SK-N-SH (cell line): ENCODE measurements around the gene MARF1. TPM values are rescaled to one million over a fixed set of nuclear protein-coding genes. Genes with fewer than 3 reads are reported as not detected.

Experiments used
- CTCF ChIA-PET: fragments of 300-600, 350-600 bp; formaldehyde crosslinking; extraction: SDS; loops from one replicate; lab custom pipeline; 2021; lab: Yijun Ruan, JAX
- POLR2A ChIA-PET: fragments of 350-600 bp; sonication (Branson Sonifier 250); formaldehyde crosslinking; extraction: SDS; loops from one replicate; lab custom pipeline; 2020; ENCODE audit warnings: antibody characterized with exemption, inconsistent platforms; lab: Yijun Ruan, JAX
- DNase-seq: peaks from one replicate; pipeline ENCODE4 v3.0.0; 2012
- H2AFZ ChIP-seq: fragments of 200-600 bp; sonication (generic); 2 replicates; pipeline ENCODE4 v1.8.1; 2016; ENCODE audit warnings: antibody characterized with exemption, mild to moderate bottlenecking, low read depth
- H3F3A ChIP-seq: fragments of 200-600 bp; sonication (generic); replicated peaks from 2 replicates; pipeline ENCODE3; 2016; ENCODE audit warnings: antibody characterized with exemption, mild to moderate bottlenecking; ENCODE audit not compliant: insufficient read depth
- H3K27ac ChIP-seq, 2 experiments: fragments of 200-500 bp in 1 of 2; fragments of 200-600 bp in 1 of 2; sonication (Bioruptor generic) in 1 of 2; sonication (generic), shearing (Covaris generic) in 1 of 2; 2 replicates each; pipeline versions ENCODE4 v1.5.1 to v1.6.1; 2014 to 2016; ENCODE audit warnings: low read depth in 2 of 2, inconsistent platforms in 1 of 2, low read length in 1 of 2, mild to moderate bottlenecking in 1 of 2, mixed read lengths in 1 of 2
- H3K27me3 ChIP-seq: fragments of 200-600 bp; sonication (generic), shearing (Covaris generic); 2 replicates; pipeline ENCODE4 v1.6.1; 2016; ENCODE audit warnings: mixed run types; ENCODE audit not compliant: insufficient read depth
- H3K36me3 ChIP-seq, 2 experiments: fragments of 200-500 bp in 1 of 2; fragments of 200-600 bp in 1 of 2; sonication (Bioruptor generic) in 1 of 2; sonication (generic) in 1 of 2; replicated peaks in 1 of 2; 2 replicates each; pipeline versions ENCODE3 to v1.5.1; 2014 to 2016; ENCODE audit warnings: low read length in 1 of 2, mild to moderate bottlenecking in 1 of 2; ENCODE audit not compliant: insufficient read depth in 2 of 2, control insufficient read depth in 1 of 2
- H3K4me1 ChIP-seq, 2 experiments: fragments of 200-500 bp in 1 of 2; fragments of 200-600 bp in 1 of 2; sonication (Bioruptor generic) in 1 of 2; sonication (generic), shearing (Covaris generic) in 1 of 2; 2 replicates each; pipeline versions ENCODE4 v1.5.1 to v1.6.1; 2014 to 2016; ENCODE audit warnings: low read depth in 1 of 2, low read length in 1 of 2, mixed run types in 1 of 2; ENCODE audit not compliant: insufficient read depth in 2 of 2, control insufficient read depth in 1 of 2
- H3K4me2 ChIP-seq: fragments of 200-600 bp; sonication (generic), shearing (Covaris generic); 2 replicates; pipeline ENCODE4 v1.6.1; 2017; ENCODE audit warnings: mixed run types
- H3K4me3 ChIP-seq, 2 experiments: fragments of 200-500 bp in 1 of 2; fragments of 200-600 bp in 1 of 2; sonication (Bioruptor generic) in 1 of 2; sonication (generic), shearing (Covaris generic) in 1 of 2; 2 replicates each; pipeline versions ENCODE4 v1.5.1 to v1.8.1; 2014 to 2016; ENCODE audit warnings: low read depth in 2 of 2, inconsistent platforms in 1 of 2, low read length in 1 of 2, mild to moderate bottlenecking in 1 of 2, mixed read lengths in 1 of 2, moderate library complexity in 1 of 2
- H3K79me2 ChIP-seq: fragments of 200-600 bp; sonication (generic); 2 replicates; pipeline ENCODE4 v1.8.1; 2017; ENCODE audit warnings: mild to moderate bottlenecking; ENCODE audit not compliant: insufficient read depth
- H3K9ac ChIP-seq: fragments of 200-600 bp; sonication (generic); 2 replicates; pipeline ENCODE4 v1.6.1; 2017; ENCODE audit warnings: mixed run types
- H3K9me2 ChIP-seq: fragments of 200-600 bp; sonication (generic); 2 replicates; pipeline ENCODE4 v1.6.1; 2017; ENCODE audit warnings: mixed run types
- H3K9me3 ChIP-seq: fragments of 200-600 bp; sonication (generic); 2 replicates; pipeline ENCODE4 v1.6.1; 2017; ENCODE audit warnings: mixed run types, mild to moderate bottlenecking, moderate library complexity
- H4K20me1 ChIP-seq: fragments of 200-600 bp; sonication (generic); 2 replicates; pipeline ENCODE4 v1.6.1; 2017; ENCODE audit warnings: mild to moderate bottlenecking, mixed run types; ENCODE audit not compliant: insufficient read depth
- CTCF ChIP-seq: fragments of 200-600 bp; sonication (generic); IDR thresholded peaks from 2 replicates; pipeline ENCODE4 v1.6.1; 2017; ENCODE audit warnings: antibody characterized with exemption, mild to moderate bottlenecking, moderate library complexity
- ELF1 ChIP-seq: IDR thresholded peaks from 2 replicates; pipeline ENCODE4 v1.4.0; 2012
- EP300 ChIP-seq, 2 experiments: IDR thresholded peaks; 2 replicates each; pipeline versions ENCODE4 v1.4.0 to v1.6.1; 2012; ENCODE audit warnings: borderline replicate concordance in 1 of 2, low read depth in 1 of 2, low read length in 1 of 2
- FOSL2 ChIP-seq: IDR thresholded peaks from 2 replicates; pipeline ENCODE4 v1.4.0; 2012; ENCODE audit warnings: low read depth, mild to moderate bottlenecking, moderate library complexity, borderline replicate concordance
- GATA2 ChIP-seq: sonication (generic); formaldehyde crosslinking; IDR thresholded peaks from 2 replicates; pipeline ENCODE4 v1.5.0; 2020; ENCODE audit warnings: mild to moderate bottlenecking, missing genetic modification reagents
- JUND ChIP-seq: IDR thresholded peaks from 2 replicates; pipeline ENCODE4 v1.4.0; 2012
- NRF1 ChIP-seq: IDR thresholded peaks from 2 replicates; pipeline ENCODE4 v1.6.1; 2012; ENCODE audit warnings: low read depth, mild to moderate bottlenecking, low read length
- POLR2AphosphoS5 ChIP-seq: IDR thresholded peaks from 2 replicates; pipeline ENCODE4 v1.6.1; 2012; ENCODE audit warnings: low read depth, low read length
- RCOR1 ChIP-seq: fragments of 150-350 bp; IDR thresholded peaks from 2 replicates; pipeline ENCODE4 v1.6.1; 2017; ENCODE audit warnings: antibody characterized with exemption, low read length
- RFX5 ChIP-seq: IDR thresholded peaks from 2 replicates; pipeline ENCODE4 v1.6.1; 2012; ENCODE audit warnings: mild to moderate bottlenecking, improper control_type of control experiment, low read length
- SMC3 ChIP-seq: IDR thresholded peaks from 2 replicates; pipeline ENCODE4 v1.6.1; 2012; ENCODE audit warnings: low read depth, low read length, improper control_type of control experiment
- TAF1 ChIP-seq: IDR thresholded peaks from 2 replicates; pipeline ENCODE4 v1.6.1; 2012; ENCODE audit warnings: low read depth, mild to moderate bottlenecking, low read length, moderate library complexity, borderline replicate concordance
- ZBTB33 ChIP-seq: IDR thresholded peaks from 2 replicates; pipeline ENCODE4 v1.4.0; 2012; ENCODE audit warnings: low read depth, borderline replicate concordance
- WGBS: methylation state at CpG from one replicate; pipeline ENCODE4 v1.1.6; 2017; ENCODE audit warnings: low lambda C conversion rate; 5-methylcytosine and 5-hydroxymethylcytosine counted together
- polyA plus RNA-seq, 3 experiments: library from polyadenylated mRNA; depleted of rRNA; stranded (reverse); fragments of >200 nt; gene quantifications; 2 replicates each; pipeline ENCODE4 v1.2.3, GENCODE V29; 2012
- TF ChIP-seq, protein P1 (sequence below): fragments of 150-350 bp; IDR thresholded peaks from 2 replicates; pipeline ENCODE4 v1.6.1; 2017; ENCODE audit warnings: antibody characterized with exemption, low read length, low read depth, borderline replicate concordance
- TF ChIP-seq, protein P2 (sequence below): IDR thresholded peaks from 2 replicates; pipeline ENCODE4 v1.6.1; 2012; ENCODE audit warnings: mild to moderate bottlenecking, low read depth, low read length, moderate library complexity

MARF1 gene
- polyA plus RNA-seq, 1 of the 3 experiments (the other 2 are of a cell fraction): 10.3 TPM

DNA sequence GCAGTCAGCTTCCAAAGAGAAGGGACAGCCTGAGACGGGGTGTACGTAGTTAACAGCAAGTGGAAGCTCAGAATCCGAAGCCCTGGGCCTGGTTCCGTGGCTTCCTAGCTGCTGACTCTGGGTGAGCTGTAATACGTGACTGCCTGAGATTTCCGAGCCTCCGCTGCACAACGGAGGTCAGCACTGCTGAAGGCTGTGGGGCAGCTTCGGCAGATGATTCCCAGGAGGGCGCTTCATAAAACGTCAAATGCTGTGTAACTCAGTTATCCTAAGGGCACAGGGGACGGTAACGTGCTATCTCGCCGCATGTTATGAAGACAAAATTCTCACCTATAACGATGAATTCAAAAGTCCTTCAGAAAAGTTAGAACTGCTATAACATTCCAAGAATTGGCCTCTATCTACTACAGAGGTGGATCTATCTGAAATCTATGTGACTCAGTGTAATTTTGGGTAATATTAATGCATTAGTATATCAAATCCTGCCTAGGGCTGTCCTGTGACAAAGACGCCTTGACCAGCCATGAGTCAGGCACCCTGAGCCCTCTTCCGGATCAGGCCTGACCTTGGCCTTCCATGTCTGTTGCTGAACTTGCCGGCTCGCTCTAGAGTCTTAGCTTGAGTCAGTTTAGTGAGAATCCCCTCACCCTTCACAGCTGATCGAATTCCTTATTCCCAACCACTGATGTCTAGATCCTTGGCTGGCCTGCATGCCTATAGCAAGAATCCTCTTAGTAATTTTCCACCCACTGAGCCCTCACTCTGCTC is 43.5 kb downstream of the MARF1 start:
- no peak overlapping the region for H3K27ac ChIP-seq
- H3K4me2 ChIP-seq: no peak overlapping the region
- peaks cover 54 to 99% of the 10 kb centered on the region in 2 experiments for H3K36me3 ChIP-seq
- H3K9ac ChIP-seq: no peak overlapping the region
- no peaks in the 10 kb centered on the region for H3K9me3 ChIP-seq
- H3K4me1 ChIP-seq: no peaks in the 10 kb centered on the region
- peaks cover 7% of the 10 kb centered on the region for H3F3A ChIP-seq
- POLR2A ChIA-PET: no interaction called here
- no peaks in the 10 kb centered on the region for H3K79me2 ChIP-seq
- 92% methylated on average over 20 of the region's 21 CpGs for WGBS
- TF ChIP-seq TAF1: no peak
- TF ChIP-seq FOSL2: no peak
- TF ChIP-seq CTCF: no peak
- TF ChIP-seq EP300 (IDR thresholded peaks at IDR 0.05; ENCODE audit: borderline replicate concordance in 1 of 2, low read depth in 1 of 2, low read length in 1 of 2): no peak
- TF ChIP-seq RFX5: no peak
- no peak for TF ChIP-seq RCOR1
- no peak for TF ChIP-seq GATA2 (CRISPR knock-in tag)
- no peak for TF ChIP-seq ZBTB33
- TF ChIP-seq POLR2AphosphoS5: no peak
- no peak for TF ChIP-seq ELF1
- TF ChIP-seq, protein P1, sequence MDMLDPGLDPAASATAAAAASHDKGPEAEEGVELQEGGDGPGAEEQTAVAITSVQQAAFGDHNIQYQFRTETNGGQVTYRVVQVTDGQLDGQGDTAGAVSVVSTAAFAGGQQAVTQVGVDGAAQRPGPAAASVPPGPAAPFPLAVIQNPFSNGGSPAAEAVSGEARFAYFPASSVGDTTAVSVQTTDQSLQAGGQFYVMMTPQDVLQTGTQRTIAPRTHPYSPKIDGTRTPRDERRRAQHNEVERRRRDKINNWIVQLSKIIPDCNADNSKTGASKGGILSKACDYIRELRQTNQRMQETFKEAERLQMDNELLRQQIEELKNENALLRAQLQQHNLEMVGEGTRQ: no peak
- no peak for TF ChIP-seq SMC3
- no peak for TF ChIP-seq NRF1
- TF ChIP-seq, protein P2, sequence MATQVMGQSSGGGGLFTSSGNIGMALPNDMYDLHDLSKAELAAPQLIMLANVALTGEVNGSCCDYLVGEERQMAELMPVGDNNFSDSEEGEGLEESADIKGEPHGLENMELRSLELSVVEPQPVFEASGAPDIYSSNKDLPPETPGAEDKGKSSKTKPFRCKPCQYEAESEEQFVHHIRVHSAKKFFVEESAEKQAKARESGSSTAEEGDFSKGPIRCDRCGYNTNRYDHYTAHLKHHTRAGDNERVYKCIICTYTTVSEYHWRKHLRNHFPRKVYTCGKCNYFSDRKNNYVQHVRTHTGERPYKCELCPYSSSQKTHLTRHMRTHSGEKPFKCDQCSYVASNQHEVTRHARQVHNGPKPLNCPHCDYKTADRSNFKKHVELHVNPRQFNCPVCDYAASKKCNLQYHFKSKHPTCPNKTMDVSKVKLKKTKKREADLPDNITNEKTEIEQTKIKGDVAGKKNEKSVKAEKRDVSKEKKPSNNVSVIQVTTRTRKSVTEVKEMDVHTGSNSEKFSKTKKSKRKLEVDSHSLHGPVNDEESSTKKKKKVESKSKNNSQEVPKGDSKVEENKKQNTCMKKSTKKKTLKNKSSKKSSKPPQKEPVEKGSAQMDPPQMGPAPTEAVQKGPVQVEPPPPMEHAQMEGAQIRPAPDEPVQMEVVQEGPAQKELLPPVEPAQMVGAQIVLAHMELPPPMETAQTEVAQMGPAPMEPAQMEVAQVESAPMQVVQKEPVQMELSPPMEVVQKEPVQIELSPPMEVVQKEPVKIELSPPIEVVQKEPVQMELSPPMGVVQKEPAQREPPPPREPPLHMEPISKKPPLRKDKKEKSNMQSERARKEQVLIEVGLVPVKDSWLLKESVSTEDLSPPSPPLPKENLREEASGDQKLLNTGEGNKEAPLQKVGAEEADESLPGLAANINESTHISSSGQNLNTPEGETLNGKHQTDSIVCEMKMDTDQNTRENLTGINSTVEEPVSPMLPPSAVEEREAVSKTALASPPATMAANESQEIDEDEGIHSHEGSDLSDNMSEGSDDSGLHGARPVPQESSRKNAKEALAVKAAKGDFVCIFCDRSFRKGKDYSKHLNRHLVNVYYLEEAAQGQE: no peak
- TF ChIP-seq JUND: no peak
- TF ChIP-seq, all 33 proteins: peak for 0
- DNase-seq: no peak
- CTCF ChIA-PET: interaction anchor here (1.5 kb wide), 2 partner anchors 13 to 49 kb away, joined by 4 read pairs; no protein-coding TSS in a partner anchor
- H3K4me3 ChIP-seq: no peak overlapping the region
- H2AFZ ChIP-seq: no peak overlapping the region
- H4K20me1 ChIP-seq: no peaks in the 10 kb centered on the region
- no peaks in the 10 kb centered on the region for H3K27me3 ChIP-seq
- no peaks in the 10 kb centered on the region for H3K9me2 ChIP-seq
